Upper lobe of left lung (tissue), 4 donors: ENCODE measurements around the gene STAT4.

Experiments
- EP300 ChIP-seq, 4 donors: sonication (generic); formaldehyde crosslinking; IDR thresholded peaks; one replicate each; pipeline ENCODE4 v1.5.1; 2017; ENCODE audit warnings: antibody characterized with exemption in 4 of 4, control low read depth in 2 of 4
- POLR2A ChIP-seq, 4 donors: fragments of 450-650 bp; IDR thresholded peaks; one replicate each; pipeline ENCODE4 v1.5.1; 2016 to 2017; ENCODE audit warnings: antibody characterized with exemption in 4 of 4, mild to moderate bottlenecking in 2 of 4
- POLR2AphosphoS5 ChIP-seq, 2 donors: sonication (generic); formaldehyde crosslinking; IDR thresholded peaks; one replicate each; pipeline ENCODE4 v1.5.1; 2017; ENCODE audit warnings: antibody characterized with exemption in 2 of 2
- TF ChIP-seq, protein P1 (sequence below), 6 experiments: fragments of 450-650 bp in 4 of 6; fragments of 200-600 bp in 2 of 6; sonication (generic) in 2 of 6; IDR thresholded peaks; one replicate each; pipeline ENCODE4 v1.5.1; 2016 to 2019; ENCODE audit warnings: antibody characterized with exemption in 6 of 6

DNA sequence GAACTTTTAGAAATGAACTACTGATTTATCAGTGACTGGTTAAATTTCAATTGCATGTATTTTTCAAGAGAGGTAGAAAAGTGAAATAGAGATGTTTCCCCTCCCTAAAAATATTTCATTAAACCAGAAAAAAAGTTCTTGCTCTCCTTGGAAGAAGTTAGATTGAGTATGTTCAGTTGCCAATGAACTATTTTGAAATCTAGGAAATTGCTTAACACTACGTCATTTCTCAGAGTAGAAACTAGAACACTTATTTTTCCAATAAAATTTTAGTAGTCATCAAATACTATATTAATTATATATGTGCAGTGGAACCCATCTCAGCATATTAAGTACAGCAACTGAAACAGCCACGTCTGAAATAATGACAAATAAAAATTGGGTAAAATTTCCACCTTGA lies 85.0 kb downstream of the STAT4 start:
- TF ChIP-seq, protein P1, sequence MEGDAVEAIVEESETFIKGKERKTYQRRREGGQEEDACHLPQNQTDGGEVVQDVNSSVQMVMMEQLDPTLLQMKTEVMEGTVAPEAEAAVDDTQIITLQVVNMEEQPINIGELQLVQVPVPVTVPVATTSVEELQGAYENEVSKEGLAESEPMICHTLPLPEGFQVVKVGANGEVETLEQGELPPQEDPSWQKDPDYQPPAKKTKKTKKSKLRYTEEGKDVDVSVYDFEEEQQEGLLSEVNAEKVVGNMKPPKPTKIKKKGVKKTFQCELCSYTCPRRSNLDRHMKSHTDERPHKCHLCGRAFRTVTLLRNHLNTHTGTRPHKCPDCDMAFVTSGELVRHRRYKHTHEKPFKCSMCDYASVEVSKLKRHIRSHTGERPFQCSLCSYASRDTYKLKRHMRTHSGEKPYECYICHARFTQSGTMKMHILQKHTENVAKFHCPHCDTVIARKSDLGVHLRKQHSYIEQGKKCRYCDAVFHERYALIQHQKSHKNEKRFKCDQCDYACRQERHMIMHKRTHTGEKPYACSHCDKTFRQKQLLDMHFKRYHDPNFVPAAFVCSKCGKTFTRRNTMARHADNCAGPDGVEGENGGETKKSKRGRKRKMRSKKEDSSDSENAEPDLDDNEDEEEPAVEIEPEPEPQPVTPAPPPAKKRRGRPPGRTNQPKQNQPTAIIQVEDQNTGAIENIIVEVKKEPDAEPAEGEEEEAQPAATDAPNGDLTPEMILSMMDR (IDR thresholded peaks at IDR 0.05) = no peak
- no peak for TF ChIP-seq POLR2AphosphoS5 (IDR thresholded peaks at IDR 0.05)
- TF ChIP-seq POLR2A (IDR thresholded peaks at IDR 0.05) = no peak
- TF ChIP-seq EP300 (IDR thresholded peaks at IDR 0.05) = no peak
